Neural cell (in vitro differentiated cells): Measurements from ENCODE around the gene SCARB2. TPM values are rescaled to one million over a fixed set of nuclear protein-coding genes. Genes with fewer than 3 reads are reported as not detected.

Experiments
- H2AFZ ChIP-seq: fragments of 200-600, 300-800 bp; sonication (generic), shearing (Covaris generic); 2 replicates; pipeline ENCODE4 v1.6.0; 2014; ENCODE audit warnings: low read depth, mild to moderate bottlenecking, antibody characterized with exemption, low read length, moderate library complexity
- H3F3A ChIP-seq: fragments of 200-600 bp; shearing (Covaris generic); 2 replicates; pipeline ENCODE4 v1.6.1; 2016; ENCODE audit warnings: mild to moderate bottlenecking, moderate library complexity, mixed read lengths, antibody characterized with exemption, low read length; ENCODE audit not compliant: insufficient read depth, poor library complexity, severe bottlenecking
- H3K27ac ChIP-seq: fragments of 200-600, 300-800 bp; sonication (generic), shearing (Covaris generic); 2 replicates; pipeline ENCODE4 v1.5.1; 2014; ENCODE audit warnings: mild to moderate bottlenecking, low read length, moderate library complexity
- H3K27me3 ChIP-seq: fragments of 300-800, 200-600 bp; sonication (generic), shearing (Covaris generic); 2 replicates; pipeline ENCODE4 v1.6.0; 2014; ENCODE audit warnings: mild to moderate bottlenecking, low read depth, low read length, moderate library complexity; ENCODE audit not compliant: insufficient read depth
- H3K36me3 ChIP-seq: fragments of 300-800, 200-600 bp; sonication (generic), shearing (Covaris generic); 2 replicates; pipeline ENCODE4 v1.5.1; 2014; ENCODE audit warnings: mild to moderate bottlenecking, antibody characterized with exemption, low read length, moderate library complexity; ENCODE audit not compliant: insufficient read depth
- H3K4me2 ChIP-seq: fragments of 300-800, 200-600 bp; sonication (generic), shearing (Covaris generic); 2 replicates; pipeline ENCODE4 v1.6.0; 2014; ENCODE audit warnings: mild to moderate bottlenecking, low read length
- H3K4me3 ChIP-seq: fragments of 300-800, 200-600 bp; sonication (generic), shearing (Covaris generic); 2 replicates; pipeline ENCODE4 v1.5.1; 2014; ENCODE audit warnings: mild to moderate bottlenecking, low read length, moderate library complexity
- H3K79me2 ChIP-seq: fragments of 200-600 bp; shearing (Covaris generic); replicated peaks from 2 replicates; pipeline ENCODE4 v1.6.0; 2014; ENCODE audit warnings: mild to moderate bottlenecking, low read length, moderate library complexity; ENCODE audit not compliant: insufficient read depth
- H3K9ac ChIP-seq: fragments of 300-800, 200-600 bp; sonication (generic), shearing (Covaris generic); 2 replicates; pipeline ENCODE4 v1.6.1; 2016; ENCODE audit warnings: mild to moderate bottlenecking, low read length, mixed read lengths
- H3K9me2 ChIP-seq: fragments of 200-600 bp; shearing (Covaris generic); 2 replicates; pipeline ENCODE4 v1.6.1; 2016; ENCODE audit warnings: mild to moderate bottlenecking, low read length, mixed read lengths; ENCODE audit not compliant: insufficient read depth
- H3K9me3 ChIP-seq: fragments of 200-600, 300-800 bp; sonication (generic), shearing (Covaris generic); 2 replicates; pipeline ENCODE4 v1.6.1; 2016; ENCODE audit warnings: mild to moderate bottlenecking, mixed run types, low read length, moderate library complexity, mixed read lengths
- H4K20me1 ChIP-seq: fragments of 200-600 bp; shearing (Covaris generic); 2 replicates; pipeline ENCODE4 v1.6.1; 2016; ENCODE audit warnings: mild to moderate bottlenecking, mixed run types; ENCODE audit not compliant: insufficient read depth
- CTCF ChIP-seq: fragments of 450-650 bp; IDR thresholded peaks from 2 replicates; pipeline ENCODE4 v1.5.1; 2014; ENCODE audit warnings: antibody characterized with exemption, mild to moderate bottlenecking, moderate library complexity; ENCODE audit not compliant: poor library complexity, severe bottlenecking
- EP300 ChIP-seq: fragments of 450-650 bp; conservative IDR thresholded peaks from 2 replicates; pipeline ENCODE4 v1.6.1; 2014; ENCODE audit warnings: antibody characterized with exemption, mild to moderate bottlenecking, moderate library complexity; ENCODE audit not compliant: poor library complexity, severe bottlenecking
- EZH2 ChIP-seq: fragments of 200-600, 300-800 bp; shearing (Covaris generic), sonication (generic); IDR thresholded peaks from 2 replicates; pipeline ENCODE4 v1.6.1; 2014; ENCODE audit warnings: antibody characterized with exemption, low read length, borderline replicate concordance, mild to moderate bottlenecking; ENCODE audit not compliant: insufficient read depth, poor library complexity, severe bottlenecking
- MXI1 ChIP-seq: fragments of 450-650 bp; conservative IDR thresholded peaks from 2 replicates; pipeline ENCODE4 v1.6.1; 2014; ENCODE audit warnings: antibody characterized with exemption, mild to moderate bottlenecking; ENCODE audit not compliant: poor library complexity, severe bottlenecking
- POLR2AphosphoS5 ChIP-seq: IDR thresholded peaks from 2 replicates; pipeline ENCODE4 v1.6.1; 2012
- RAD21 ChIP-seq: fragments of 450-650 bp; conservative IDR thresholded peaks from 2 replicates; pipeline ENCODE4 v1.6.1; 2014; ENCODE audit warnings: antibody characterized with exemption, mild to moderate bottlenecking, moderate library complexity
- SMC3 ChIP-seq: fragments of 450-650 bp; conservative IDR thresholded peaks from 2 replicates; pipeline ENCODE4 v1.6.1; 2014; ENCODE audit warnings: antibody characterized with exemption, mild to moderate bottlenecking, moderate library complexity; ENCODE audit not compliant: poor library complexity
- TAF1 ChIP-seq: IDR thresholded peaks from 2 replicates; pipeline ENCODE4 v1.6.1; 2012; ENCODE audit warnings: low read depth
- polyA plus RNA-seq: library from polyadenylated mRNA; depleted of rRNA; stranded (reverse); fragments of >200 nt; gene quantifications from 2 replicates; pipeline ENCODE4 v1.2.3, GENCODE V29; 2014
- TF ChIP-seq, protein P1 (sequence below): IDR thresholded peaks from 2 replicates; pipeline ENCODE4 v1.6.1; 2012; ENCODE audit warnings: borderline replicate concordance

The SCARB2 gene
- polyA plus RNA-seq, 1 donor from 2014 or later = 256 TPM

DNA sequence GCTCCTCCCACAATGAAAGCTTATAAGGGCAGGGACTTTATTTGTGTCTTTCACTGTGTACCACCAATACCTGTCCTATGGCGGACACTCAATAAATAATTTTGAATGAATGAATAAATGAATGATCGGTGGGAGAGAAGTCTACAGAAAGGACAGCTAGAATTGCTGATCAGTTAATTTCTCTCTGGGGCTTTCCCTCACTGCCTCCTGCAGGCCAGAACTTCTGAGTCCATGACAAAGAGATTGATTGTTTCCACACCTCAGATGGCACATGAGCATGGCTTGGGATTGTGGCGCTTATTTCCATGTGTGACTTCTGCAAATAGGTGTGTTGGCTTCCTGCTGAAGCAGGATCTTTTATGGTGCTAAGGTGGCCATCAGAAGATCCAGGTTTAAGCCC, 44.2 kb upstream of the SCARB2 start:
- no peaks in the 10 kb centered on the region for H3K9me3 ChIP-seq
- no peaks in the 10 kb centered on the region for H4K20me1 ChIP-seq

DNA sequence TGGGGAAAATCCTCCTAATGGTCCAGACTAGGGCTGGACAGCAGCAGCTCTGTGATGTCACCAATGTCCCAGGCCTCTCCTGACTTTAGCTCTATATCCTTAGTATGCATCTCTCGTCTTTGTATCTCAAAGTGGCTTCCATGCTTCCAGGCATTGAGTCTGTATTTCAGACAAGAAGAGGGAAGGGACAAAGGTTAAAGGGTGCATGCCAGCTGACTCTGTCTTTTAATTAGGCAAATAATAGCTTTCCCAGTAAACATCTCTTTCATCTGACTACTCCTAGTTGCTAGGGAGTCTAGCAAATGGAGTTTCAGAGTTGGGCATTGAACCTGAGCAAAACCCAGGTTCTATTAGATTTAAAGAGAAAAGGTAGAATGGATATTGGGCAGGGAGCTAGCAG, 43.3 kb upstream of the SCARB2 start:
- Histone ChIP-seq H3K9me2 (no peaks in the 10 kb centered on the region), H2AFZ (no peak overlapping the region), H3K36me3 (no peaks in the 10 kb centered on the region), H3K9me3 (no peaks in the 10 kb centered on the region), H3K4me3 (no peak overlapping the region), H4K20me1 (no peaks in the 10 kb centered on the region), H3K27me3 (no peaks in the 10 kb centered on the region), H3F3A (no peaks in the 10 kb centered on the region), H3K9ac (no peak overlapping the region), H3K79me2 (no peaks in the 10 kb centered on the region), H3K27ac (no peak overlapping the region), H3K4me2 (no peak overlapping the region)
- TF ChIP-seq SMC3 = no peak

More for the DNA sequence above, 44.2 kb upstream of the SCARB2 start:
- H3K9ac ChIP-seq = no peak overlapping the region
- H3K9me2 ChIP-seq = no peaks in the 10 kb centered on the region
- H3K79me2 ChIP-seq = no peaks in the 10 kb centered on the region
- no peaks in the 10 kb centered on the region for H3F3A ChIP-seq
- H3K27ac ChIP-seq = no peak overlapping the region
- no peak for TF ChIP-seq EZH2
- TF ChIP-seq EP300 = no peak
- TF ChIP-seq, protein P1, sequence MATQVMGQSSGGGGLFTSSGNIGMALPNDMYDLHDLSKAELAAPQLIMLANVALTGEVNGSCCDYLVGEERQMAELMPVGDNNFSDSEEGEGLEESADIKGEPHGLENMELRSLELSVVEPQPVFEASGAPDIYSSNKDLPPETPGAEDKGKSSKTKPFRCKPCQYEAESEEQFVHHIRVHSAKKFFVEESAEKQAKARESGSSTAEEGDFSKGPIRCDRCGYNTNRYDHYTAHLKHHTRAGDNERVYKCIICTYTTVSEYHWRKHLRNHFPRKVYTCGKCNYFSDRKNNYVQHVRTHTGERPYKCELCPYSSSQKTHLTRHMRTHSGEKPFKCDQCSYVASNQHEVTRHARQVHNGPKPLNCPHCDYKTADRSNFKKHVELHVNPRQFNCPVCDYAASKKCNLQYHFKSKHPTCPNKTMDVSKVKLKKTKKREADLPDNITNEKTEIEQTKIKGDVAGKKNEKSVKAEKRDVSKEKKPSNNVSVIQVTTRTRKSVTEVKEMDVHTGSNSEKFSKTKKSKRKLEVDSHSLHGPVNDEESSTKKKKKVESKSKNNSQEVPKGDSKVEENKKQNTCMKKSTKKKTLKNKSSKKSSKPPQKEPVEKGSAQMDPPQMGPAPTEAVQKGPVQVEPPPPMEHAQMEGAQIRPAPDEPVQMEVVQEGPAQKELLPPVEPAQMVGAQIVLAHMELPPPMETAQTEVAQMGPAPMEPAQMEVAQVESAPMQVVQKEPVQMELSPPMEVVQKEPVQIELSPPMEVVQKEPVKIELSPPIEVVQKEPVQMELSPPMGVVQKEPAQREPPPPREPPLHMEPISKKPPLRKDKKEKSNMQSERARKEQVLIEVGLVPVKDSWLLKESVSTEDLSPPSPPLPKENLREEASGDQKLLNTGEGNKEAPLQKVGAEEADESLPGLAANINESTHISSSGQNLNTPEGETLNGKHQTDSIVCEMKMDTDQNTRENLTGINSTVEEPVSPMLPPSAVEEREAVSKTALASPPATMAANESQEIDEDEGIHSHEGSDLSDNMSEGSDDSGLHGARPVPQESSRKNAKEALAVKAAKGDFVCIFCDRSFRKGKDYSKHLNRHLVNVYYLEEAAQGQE = no peak
- no peak for TF ChIP-seq POLR2AphosphoS5
- no peak for TF ChIP-seq RAD21
- TF ChIP-seq CTCF = no peak
- TF ChIP-seq SMC3 = no peak
- TF ChIP-seq TAF1 = no peak
- TF ChIP-seq MXI1 = no peak
- no peaks in the 10 kb centered on the region for H3K27me3 ChIP-seq
- H3K4me2 ChIP-seq = no peak overlapping the region
- no peaks in the 10 kb centered on the region for H3K36me3 ChIP-seq
- H3K4me3 ChIP-seq = no peak overlapping the region
- H2AFZ ChIP-seq = no peak overlapping the region

GRCh38 chr4:76256032-76256431, 42.4 kb upstream of the SCARB2 start:
- no peaks in the 10 kb centered on the region for H3K79me2 ChIP-seq
- no peak overlapping the region for H3K4me2 ChIP-seq
- no peak overlapping the region for H3K27ac ChIP-seq
- TF ChIP-seq MXI1 (no peak), CTCF (no peak), SMC3 (no peak), RAD21 (no peak), TAF1 (no peak), POLR2AphosphoS5 (no peak), EZH2 (no peak), EP300 (no peak)
- TF ChIP-seq, protein P1 = no peak
- H3K9me2 ChIP-seq = no peaks in the 10 kb centered on the region
- H3K9ac ChIP-seq = no peak overlapping the region
- H3F3A ChIP-seq = no peaks in the 10 kb centered on the region
- H3K36me3 ChIP-seq = no peaks in the 10 kb centered on the region
- H4K20me1 ChIP-seq = no peaks in the 10 kb centered on the region
- no peak overlapping the region for H3K4me3 ChIP-seq
- H3K9me3 ChIP-seq = no peaks in the 10 kb centered on the region
- H3K27me3 ChIP-seq = no peaks in the 10 kb centered on the region
- no peak overlapping the region for H2AFZ ChIP-seq
